Prostate gland (tissue), 2 donors: ENCODE measurements around the gene HDAC4. TPM values are rescaled to one million over a fixed set of nuclear protein-coding genes. Genes with fewer than 3 reads are reported as not detected.

ENCODE experiments used
- DNase-seq: peaks from one replicate; pipeline ENCODE4 v3.0.0-alpha.2; 2019; ENCODE audit warnings: low spot score
- H3K27ac ChIP-seq, 2 donors: fragments of 200-600 bp; sonication (generic); 2 replicates each; pipeline ENCODE4 v1.5.1; 2017 to 2019
- H3K27me3 ChIP-seq: fragments of 200-600 bp; sonication (generic); replicated peaks from 2 replicates; pipeline ENCODE4 v1.5.1; 2019; ENCODE audit not compliant: insufficient read depth
- H3K36me3 ChIP-seq, 2 donors: fragments of 200-600 bp; sonication (generic); 1 replicate in 1 of 2; 2 replicates in 1 of 2; pipeline versions ENCODE4 v1.5.1 to v1.8.1; 2017 to 2019
- H3K4me1 ChIP-seq: fragments of 200-600 bp; sonication (generic); replicated peaks from 2 replicates; pipeline ENCODE4 v1.5.1; 2019
- H3K4me3 ChIP-seq, 2 donors: fragments of 200-600 bp; sonication (generic); 2 replicates each; pipeline ENCODE4 v1.5.1; 2017 to 2019
- H3K9me3 ChIP-seq: fragments of 200-600 bp; sonication (generic); 2 replicates; pipeline ENCODE4 v1.5.1; 2017
- CTCF ChIP-seq, 4 experiments: fragments of 200-600 bp in 2 of 4; fragments of 450-650 bp in 2 of 4; sonication (generic) in 2 of 4; IDR thresholded peaks; 1 replicate in 3 of 4; 2 replicates in 1 of 4; pipeline ENCODE4 v1.5.1; 2016 to 2019; ENCODE audit warnings: antibody characterized with exemption in 4 of 4, mild to moderate bottlenecking in 2 of 4, moderate library complexity in 2 of 4
- POLR2A ChIP-seq: fragments of 450-650 bp; IDR thresholded peaks from one replicate; pipeline ENCODE4 v1.6.1; 2016; ENCODE audit warnings: antibody characterized with exemption, mild to moderate bottlenecking
- POLR2AphosphoS5 ChIP-seq: sonication (generic); formaldehyde crosslinking; IDR thresholded peaks from one replicate; pipeline ENCODE4 v1.6.1; 2017; ENCODE audit warnings: antibody characterized with exemption
- WGBS: methylation state at CpG from one replicate; pipeline ENCODE4 v1.1.5; 2018; 5-methylcytosine and 5-hydroxymethylcytosine counted together
- intact Hi-C: fragments of 100-400 bp; cut with DNase I; formaldehyde crosslinking; loops from one replicate; pipeline ENCODE4 v1.14.2; 2022
- total RNA-seq, 2 donors: library from RNA; depleted of rRNA; stranded (reverse); fragments of >200 nt; gene quantifications; one replicate each; pipeline ENCODE4 v1.1.0, GENCODE V29; 2016

The HDAC4 gene
- total RNA-seq, 2 donors from 2014 or later, result 41.8 to 44.2 TPM

DNA sequence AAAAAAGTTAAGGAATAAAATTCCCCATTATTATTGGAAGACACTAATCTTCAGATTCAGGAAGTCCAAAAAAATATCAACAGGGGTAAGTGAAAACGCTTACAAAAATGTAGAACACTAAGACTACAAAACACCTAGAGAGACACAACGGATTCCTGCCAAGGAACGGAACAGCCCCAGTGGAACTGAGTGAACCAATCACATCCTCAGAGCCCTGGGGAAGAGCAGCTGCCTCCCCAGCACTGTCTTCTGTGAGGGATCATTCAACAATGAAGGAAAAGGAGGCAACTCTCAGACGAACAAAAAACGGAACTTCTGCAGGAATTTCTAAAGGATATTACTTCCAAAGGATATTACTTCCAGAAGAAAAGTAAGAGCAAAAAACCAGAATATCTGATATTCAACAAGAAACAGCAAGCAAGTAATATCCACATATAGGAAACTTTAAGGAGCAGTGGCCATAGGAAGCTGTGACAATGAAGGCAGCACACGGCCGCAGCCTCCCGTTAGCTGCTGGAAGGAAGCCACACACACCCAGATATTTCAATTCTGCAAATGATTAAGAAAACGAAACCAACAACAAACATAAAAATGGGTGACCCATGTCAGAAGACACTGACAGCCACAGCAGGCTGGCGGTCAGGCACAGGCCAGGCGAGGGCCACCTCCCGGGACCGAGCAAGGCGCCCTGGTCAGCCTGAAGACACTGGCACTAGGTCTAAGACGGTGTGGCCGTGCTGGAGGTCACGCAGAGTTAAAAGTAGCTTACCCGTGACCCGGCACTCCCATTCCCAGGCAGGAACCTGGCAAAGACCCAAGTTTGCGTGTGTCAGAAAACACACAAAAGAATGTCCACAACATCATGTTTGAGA, 81.8 kb downstream of the HDAC4 start:
- Histone ChIP-seq H3K27me3 (no peaks in the 10 kb centered on the region), H3K27ac (peak overlapping the region in 1 of 2 donors; percentile 28), H3K36me3 (no peaks in the 10 kb centered on the region), H3K4me3 (no peak overlapping the region), H3K9me3 (no peaks in the 10 kb centered on the region), H3K4me1 (peaks cover 4% of the 10 kb centered on the region)
- intact Hi-C loops, result no loop called here
- no peak for TF ChIP-seq POLR2A
- TF ChIP-seq CTCF (IDR thresholded peaks at IDR 0.05), result no peak
- no peak for TF ChIP-seq POLR2AphosphoS5
- DNase-seq, result no peak
- WGBS, result 67% methylated on average over 20 of the region's 20 CpGs

- WGBS, result 94% methylated on average over 18 of the region's 18 CpGs
- intact Hi-C loops, result no loop called here
- TF ChIP-seq POLR2AphosphoS5 (no peak), POLR2A (no peak), CTCF (IDR thresholded peaks at IDR 0.05) (no peak)
- H3K4me3 ChIP-seq, result no peak overlapping the region
- H3K27me3 ChIP-seq, result no peaks in the 10 kb centered on the region
- H3K36me3 ChIP-seq, result no peaks in the 10 kb centered on the region
- H3K9me3 ChIP-seq, result no peaks in the 10 kb centered on the region
- no peak overlapping the region for H3K27ac ChIP-seq
- no peak for DNase-seq
- H3K4me1 ChIP-seq, result peaks cover 4% of the 10 kb centered on the region
These were observed 82.6 kb downstream of the HDAC4 start for GRCh38 chr2:239318151-239318611.

DNA sequence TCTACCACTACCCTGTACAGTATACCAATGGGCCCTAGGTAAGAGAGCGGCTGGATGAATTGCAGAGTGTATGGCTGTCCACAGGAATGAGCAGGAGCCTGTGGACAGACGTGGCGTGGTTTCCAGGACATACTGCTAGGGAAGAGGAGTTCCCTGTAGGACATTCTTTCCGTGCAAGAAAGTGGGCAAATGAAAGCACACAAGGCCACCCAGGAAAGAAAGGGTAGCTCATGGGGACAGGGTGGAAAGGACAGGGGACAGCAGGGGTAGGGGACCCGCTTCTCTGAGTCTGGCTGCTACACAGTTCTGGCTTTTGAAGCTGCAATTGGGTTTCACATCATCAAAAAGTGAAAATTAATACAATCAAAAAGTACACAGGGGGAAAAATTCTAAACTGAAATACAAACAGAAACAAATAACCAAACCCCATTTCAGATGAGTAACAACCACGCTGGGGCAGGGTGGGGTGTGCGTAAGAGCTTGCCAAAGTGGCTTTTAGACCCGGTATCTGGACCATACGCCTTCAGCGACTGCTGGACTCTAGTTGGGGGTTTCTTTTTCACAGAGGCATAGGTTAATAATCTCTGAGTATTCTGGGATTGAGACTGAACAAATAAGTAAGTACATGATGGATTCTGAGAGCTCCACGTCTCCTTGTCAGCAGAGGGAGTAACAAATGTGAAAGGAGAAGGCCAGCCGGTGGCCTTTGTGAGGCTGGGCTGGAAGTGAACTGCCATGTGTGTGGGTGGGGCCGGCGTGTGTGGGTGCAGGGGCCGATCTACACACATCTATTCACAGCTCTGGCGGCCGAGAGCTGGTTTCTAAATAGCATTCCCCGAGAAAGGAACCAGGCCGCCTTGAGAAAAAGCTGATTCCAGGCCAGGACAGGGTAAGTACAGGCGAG, 84.0 kb downstream of the HDAC4 start:
- DNase-seq, result no peak
- no peaks in the 10 kb centered on the region for H3K27me3 ChIP-seq
- H3K36me3 ChIP-seq, result no peaks in the 10 kb centered on the region
- H3K27ac ChIP-seq, result peak overlapping the region; percentile 60 to 72
- 69% methylated on average over 20 of the region's 20 CpGs for WGBS
- H3K4me1 ChIP-seq, result peaks cover 4% of the 10 kb centered on the region
- intact Hi-C loops, result no loop called here
- H3K4me3 ChIP-seq, result no peak overlapping the region
- TF ChIP-seq POLR2AphosphoS5, result peak; percentile 38
- TF ChIP-seq POLR2A, result no peak
- peak in 1 of 4 experiments; percentile 5 for TF ChIP-seq CTCF (IDR thresholded peaks at IDR 0.05)
- H3K9me3 ChIP-seq, result no peaks in the 10 kb centered on the region

GRCh38 chr2:239315308-239315707, 85.5 kb downstream of the HDAC4 start:
- no peak for DNase-seq
- no peaks in the 10 kb centered on the region for H3K9me3 ChIP-seq
- TF ChIP-seq POLR2AphosphoS5 (no peak), CTCF (IDR thresholded peaks at IDR 0.05) (no peak), POLR2A (no peak)
- H3K27me3 ChIP-seq, result no peaks in the 10 kb centered on the region
- H3K4me3 ChIP-seq, result no peak overlapping the region
- H3K27ac ChIP-seq, result no peak overlapping the region
- intact Hi-C loops, result no loop called here
- H3K36me3 ChIP-seq, result no peaks in the 10 kb centered on the region
- WGBS, result 91% methylated on average over 10 of the region's 10 CpGs
- H3K4me1 ChIP-seq, result peaks cover 8% of the 10 kb centered on the region
